ENCODE data around the gene WWOX.

DNA sequence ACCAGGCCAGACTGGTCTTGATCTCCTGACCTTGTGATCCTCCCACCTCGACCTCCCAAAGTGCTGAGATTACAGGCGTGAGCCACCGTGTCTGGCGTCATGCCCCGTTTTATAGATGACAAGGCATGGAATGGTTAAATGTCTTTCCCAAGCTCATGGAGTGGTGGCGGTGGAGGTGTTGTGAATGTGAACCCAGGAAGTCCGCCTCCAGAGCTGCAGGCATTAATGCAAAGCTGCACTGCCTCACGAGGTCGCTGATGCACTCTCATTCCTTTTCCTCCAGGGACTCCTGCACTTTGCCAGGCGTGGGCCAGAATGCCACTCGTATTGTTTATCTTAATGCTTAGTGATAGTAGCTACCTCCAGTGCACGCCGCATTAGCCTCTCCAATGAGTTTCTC is 149.6 kb downstream of the WWOX start:
- TF ChIP-seq, protein P1, sequence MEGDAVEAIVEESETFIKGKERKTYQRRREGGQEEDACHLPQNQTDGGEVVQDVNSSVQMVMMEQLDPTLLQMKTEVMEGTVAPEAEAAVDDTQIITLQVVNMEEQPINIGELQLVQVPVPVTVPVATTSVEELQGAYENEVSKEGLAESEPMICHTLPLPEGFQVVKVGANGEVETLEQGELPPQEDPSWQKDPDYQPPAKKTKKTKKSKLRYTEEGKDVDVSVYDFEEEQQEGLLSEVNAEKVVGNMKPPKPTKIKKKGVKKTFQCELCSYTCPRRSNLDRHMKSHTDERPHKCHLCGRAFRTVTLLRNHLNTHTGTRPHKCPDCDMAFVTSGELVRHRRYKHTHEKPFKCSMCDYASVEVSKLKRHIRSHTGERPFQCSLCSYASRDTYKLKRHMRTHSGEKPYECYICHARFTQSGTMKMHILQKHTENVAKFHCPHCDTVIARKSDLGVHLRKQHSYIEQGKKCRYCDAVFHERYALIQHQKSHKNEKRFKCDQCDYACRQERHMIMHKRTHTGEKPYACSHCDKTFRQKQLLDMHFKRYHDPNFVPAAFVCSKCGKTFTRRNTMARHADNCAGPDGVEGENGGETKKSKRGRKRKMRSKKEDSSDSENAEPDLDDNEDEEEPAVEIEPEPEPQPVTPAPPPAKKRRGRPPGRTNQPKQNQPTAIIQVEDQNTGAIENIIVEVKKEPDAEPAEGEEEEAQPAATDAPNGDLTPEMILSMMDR (IDR thresholded peaks at IDR 0.05): no peak
- TF ChIP-seq EZH2 (IDR thresholded peaks at IDR 0.05; ENCODE audit: borderline replicate concordance, insufficient read depth, low read depth, low read length, poor library complexity, severe bottlenecking): no peak
